ENCODE results near the gene PTPRN2. TPM values are rescaled to one million over a fixed set of nuclear protein-coding genes. Genes with fewer than 3 reads are reported as not detected.

The PTPRN2 gene
- polyA plus RNA-seq, 1 of the 3 experiments (the other 2 are of a cell fraction): 4.0 TPM

DNA sequence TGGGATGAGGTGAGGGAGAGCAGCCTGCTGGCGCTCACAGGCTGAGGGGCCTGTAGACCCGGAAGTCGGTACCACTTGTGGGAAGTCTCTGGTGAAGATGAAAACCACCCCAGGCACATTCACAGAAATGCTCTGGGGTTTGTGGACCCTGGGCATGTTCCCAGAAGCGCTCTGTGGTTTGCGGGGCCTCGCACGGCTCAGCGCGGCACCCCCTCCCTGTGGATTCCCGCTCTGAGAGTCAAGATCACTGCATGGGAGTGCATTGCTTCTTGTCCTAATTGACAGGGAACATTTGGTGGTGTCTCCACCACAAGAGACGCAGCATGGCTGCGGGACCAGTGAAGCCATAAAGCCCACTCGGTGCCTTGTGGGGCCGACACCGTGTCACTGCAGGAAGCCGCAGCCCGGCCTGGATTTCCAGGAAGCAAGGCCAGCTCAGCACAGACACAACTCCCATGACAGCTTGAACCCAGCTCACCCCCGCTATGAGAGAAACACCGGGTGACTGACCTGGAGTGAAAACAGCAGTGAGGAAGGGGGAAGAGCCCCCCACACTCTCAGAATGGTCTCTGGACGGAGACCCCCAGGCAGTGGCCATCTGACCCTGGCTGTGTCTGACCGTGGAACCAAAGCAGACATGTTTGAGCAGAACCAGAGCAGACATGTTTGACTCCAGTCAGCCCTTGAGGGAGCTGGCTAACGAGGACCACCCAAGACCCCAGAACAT, 157.2 kb downstream of the PTPRN2 start:
- no peaks in the 10 kb centered on the region for H3K79me2 ChIP-seq (ENCODE audit: insufficient read depth)
- H3K36me3 ChIP-seq (replicated peaks in 1 of 2; ENCODE audit: control insufficient read depth in 1 of 2, insufficient read depth in 2 of 2, low read length in 1 of 2): no peaks in the 10 kb centered on the region
- H3K4me3 ChIP-seq (ENCODE audit: low read depth in 2 of 2, low read length in 1 of 2): no peak overlapping the region
- peak overlapping the region in 1 of 2 experiments; percentile 44; a peak in 2 of 4 replicates for H3K27ac ChIP-seq (ENCODE audit: low read depth in 2 of 2, low read length in 1 of 2)
- no peaks in the 10 kb centered on the region for H3K27me3 ChIP-seq (ENCODE audit: insufficient read depth)
- H3K4me2 ChIP-seq: no peak overlapping the region
- WGBS (ENCODE audit: low lambda C conversion rate): 69% methylated on average over 20 of the region's 22 CpGs
- peak; percentile 52 for DNase-seq
- H3K4me1 ChIP-seq (ENCODE audit: control insufficient read depth in 1 of 2, insufficient read depth in 2 of 2, low read depth in 1 of 2, low read length in 1 of 2): peaks cover 0 to 37% of the 10 kb centered on the region in 2 experiments; a peak in 2 of 4 replicates
- no peaks in the 10 kb centered on the region for H4K20me1 ChIP-seq (ENCODE audit: insufficient read depth)
- H2AFZ ChIP-seq (ENCODE audit: low read depth): no peak overlapping the region
- no peaks in the 10 kb centered on the region for H3K9me2 ChIP-seq
- no peak overlapping the region for H3K9ac ChIP-seq
- peaks cover 3% of the 10 kb centered on the region; the same call in 1 of the 2 replicates for H3K9me3 ChIP-seq
- H3F3A ChIP-seq (replicated peaks; ENCODE audit: insufficient read depth): no peaks in the 10 kb centered on the region
- CTCF ChIA-PET: interaction anchor here (1.0 to 1.9 kb wide), 2 partner anchors 9 to 16 kb away, joined by 3 to 5 read pairs; no protein-coding TSS in a partner anchor
- POLR2A ChIA-PET: no interaction called here
- TF ChIP-seq JUND (IDR thresholded peaks at IDR 0.05): no peak
- no peak for TF ChIP-seq EZH2phosphoT487 (IDR thresholded peaks at IDR 0.05; ENCODE audit: borderline replicate concordance, low read depth)
- no peak for TF ChIP-seq RXRA (IDR thresholded peaks at IDR 0.05; ENCODE audit: borderline replicate concordance, low read depth)
- no peak for TF ChIP-seq ELF1 (IDR thresholded peaks at IDR 0.05)
- no peak for TF ChIP-seq FOXM1 (IDR thresholded peaks at IDR 0.05; ENCODE audit: low read depth)
- TF ChIP-seq GATA2 (CRISPR knock-in tag; IDR thresholded peaks at IDR 0.05): 0 out of 2 replicates have a peak, but pooled peaks have one; percentile 9

DNA sequence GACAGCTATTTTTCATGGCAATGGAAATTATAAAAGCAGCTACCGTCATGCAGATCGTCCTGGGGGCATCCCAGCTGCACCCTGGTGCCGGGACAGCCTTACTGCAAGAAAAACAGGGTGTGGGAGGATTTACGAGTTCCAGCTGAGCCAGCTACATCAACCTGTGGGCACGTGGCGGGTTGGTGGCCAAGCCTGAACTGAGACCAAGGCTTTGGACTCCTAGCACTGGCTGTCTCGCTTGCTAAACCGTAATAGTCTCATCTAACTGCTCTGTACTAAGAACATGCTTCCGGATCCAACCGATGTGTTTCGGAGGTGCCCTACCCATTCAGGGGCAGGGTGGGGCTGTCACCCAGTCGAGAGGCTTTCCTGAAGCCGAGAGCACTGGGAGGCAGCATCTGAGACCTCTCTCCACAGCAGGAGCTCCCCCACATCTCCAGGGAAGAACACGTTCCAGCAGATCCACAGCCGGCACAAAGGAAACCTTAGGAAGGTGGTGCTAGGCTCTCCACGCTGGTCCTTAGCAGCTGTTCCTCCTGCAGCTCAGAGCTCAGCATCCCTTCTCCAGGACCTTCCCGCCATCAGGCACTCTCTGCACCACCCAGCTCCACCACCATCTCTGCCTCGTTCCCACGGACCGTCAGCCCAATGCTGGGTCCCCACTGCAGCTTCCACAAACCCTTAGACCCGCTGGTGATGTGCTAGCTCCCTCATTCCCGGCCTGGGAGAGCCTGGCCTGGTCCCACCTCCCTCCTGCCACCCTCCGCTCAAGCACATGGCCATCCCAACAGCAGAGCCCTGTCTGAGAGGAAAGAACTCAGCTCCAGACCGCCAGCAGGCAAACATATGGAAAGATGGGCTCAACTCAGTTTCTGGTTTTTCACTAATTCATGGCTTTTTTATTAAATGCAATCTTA, 158.5 kb downstream of the PTPRN2 start:
- no peaks in the 10 kb centered on the region for H3K27me3 ChIP-seq (ENCODE audit: insufficient read depth)
- CTCF ChIA-PET: interaction anchor here (0.9 to 1.9 kb wide), 8 partner anchors 9 to 1031 kb away, joined by 3 to 5 read pairs (median 4); no protein-coding TSS in a partner anchor
- H3K9me2 ChIP-seq: no peaks in the 10 kb centered on the region
- POLR2A ChIA-PET: interaction anchor here (1.1 kb wide), 1 partner anchor 18 kb away, joined by 3 read pairs; no protein-coding TSS in a partner anchor
- H3F3A ChIP-seq (replicated peaks; ENCODE audit: insufficient read depth): no peaks in the 10 kb centered on the region
- H3K4me2 ChIP-seq: no peak overlapping the region
- peak overlapping the region in 1 of 2 experiments; percentile 62; a peak in 2 of 4 replicates for H3K27ac ChIP-seq (ENCODE audit: low read depth in 2 of 2, low read length in 1 of 2)
- H3K79me2 ChIP-seq (ENCODE audit: insufficient read depth): no peaks in the 10 kb centered on the region
- H3K36me3 ChIP-seq (replicated peaks in 1 of 2; ENCODE audit: control insufficient read depth in 1 of 2, insufficient read depth in 2 of 2, low read length in 1 of 2): no peaks in the 10 kb centered on the region
- no peak overlapping the region for H3K4me3 ChIP-seq (ENCODE audit: low read depth in 2 of 2, low read length in 1 of 2)
- peaks cover 0 to 37% of the 10 kb centered on the region in 2 experiments; a peak in 2 of 4 replicates for H3K4me1 ChIP-seq (ENCODE audit: control insufficient read depth in 1 of 2, insufficient read depth in 2 of 2, low read depth in 1 of 2, low read length in 1 of 2)
- H3K9me3 ChIP-seq: 0 out of 2 replicates have a peak, but pooled peaks cover 3% of the 10 kb centered on the region
- no peak overlapping the region for H3K9ac ChIP-seq
- WGBS (ENCODE audit: low lambda C conversion rate): 37% methylated on average over 23 of the region's 24 CpGs
- H4K20me1 ChIP-seq (ENCODE audit: insufficient read depth): no peaks in the 10 kb centered on the region
- peak; percentile 91 for DNase-seq
- no peak overlapping the region for H2AFZ ChIP-seq (ENCODE audit: low read depth)
- no peak for TF ChIP-seq GABPA (IDR thresholded peaks at IDR 0.05; ENCODE audit: low read depth)
- no peak for TF ChIP-seq TEAD4 (IDR thresholded peaks at IDR 0.05; ENCODE audit: borderline replicate concordance, insufficient read depth)
- no peak for TF ChIP-seq REST (IDR thresholded peaks at IDR 0.05; ENCODE audit: low read depth, low read length)
- TF ChIP-seq EZH2phosphoT487 (IDR thresholded peaks at IDR 0.05; ENCODE audit: borderline replicate concordance, low read depth): no peak
- no peak for TF ChIP-seq IRF3 (IDR thresholded peaks at IDR 0.05; ENCODE audit: low read depth, low read length)
- TF ChIP-seq, protein P1, sequence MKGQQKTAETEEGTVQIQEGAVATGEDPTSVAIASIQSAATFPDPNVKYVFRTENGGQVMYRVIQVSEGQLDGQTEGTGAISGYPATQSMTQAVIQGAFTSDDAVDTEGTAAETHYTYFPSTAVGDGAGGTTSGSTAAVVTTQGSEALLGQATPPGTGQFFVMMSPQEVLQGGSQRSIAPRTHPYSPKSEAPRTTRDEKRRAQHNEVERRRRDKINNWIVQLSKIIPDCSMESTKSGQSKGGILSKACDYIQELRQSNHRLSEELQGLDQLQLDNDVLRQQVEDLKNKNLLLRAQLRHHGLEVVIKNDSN (IDR thresholded peaks at IDR 0.05; ENCODE audit: borderline replicate concordance, low read depth): no peak
- no peak for TF ChIP-seq RXRA (IDR thresholded peaks at IDR 0.05; ENCODE audit: borderline replicate concordance, low read depth)
- TF ChIP-seq EP300 (IDR thresholded peaks at IDR 0.05; ENCODE audit: borderline replicate concordance in 1 of 2, low read depth in 1 of 2, low read length in 1 of 2): peak in 1 of 2 experiments; percentile 82; a peak in 2 of 4 replicates
- peak; percentile 22; the same call in 1 of the 2 replicates for TF ChIP-seq FOXJ3 (CRISPR knock-in tag; IDR thresholded peaks at IDR 0.05)
- TF ChIP-seq MXI1 (IDR thresholded peaks at IDR 0.05; ENCODE audit: low read depth, low read length): peak; percentile 87; the same call in 1 of the 2 replicates
- peak; percentile 54; the same call in 1 of the 2 replicates for TF ChIP-seq GATA2 (CRISPR knock-in tag; IDR thresholded peaks at IDR 0.05)
- no peak for TF ChIP-seq ELF1 (IDR thresholded peaks at IDR 0.05)
- no peak for TF ChIP-seq MEF2A (IDR thresholded peaks at IDR 0.05; ENCODE audit: borderline replicate concordance, low read depth)
